Sigmoid colon (tissue), 7 donors: Measurements from ENCODE around the gene ECI1. TPM values are rescaled to one million over a fixed set of nuclear protein-coding genes. Genes with fewer than 3 reads are reported as not detected.

ENCODE experiments used
- DNase-seq: peaks from one replicate; pipeline ENCODE4 v3.0.0-alpha.2; 2019
- H3K27ac ChIP-seq, 4 donors: fragments of 200-600 bp; sonication (generic); one replicate each; pipeline ENCODE4 v1.5.1; 2016 to 2019; ENCODE audit warnings: mild to moderate bottlenecking in 1 of 4
- H3K27me3 ChIP-seq, 3 donors: fragments of 200-600 bp; sonication (generic); one replicate each; pipeline ENCODE4 v1.5.1; 2019; ENCODE audit warnings: mild to moderate bottlenecking in 1 of 3
- H3K36me3 ChIP-seq, 4 donors: fragments of 200-600 bp; sonication (generic); one replicate each; pipeline ENCODE4 v1.5.1; 2016 to 2019
- H3K4me1 ChIP-seq, 4 donors: fragments of 200-600 bp; sonication (generic); one replicate each; pipeline ENCODE4 v1.5.1; 2017 to 2019
- H3K4me3 ChIP-seq, 4 donors: fragments of 200-600 bp; sonication (generic); one replicate each; pipeline ENCODE4 v1.5.1; 2017 to 2019; ENCODE audit warnings: mild to moderate bottlenecking in 2 of 4, moderate library complexity in 1 of 4
- H3K9me3 ChIP-seq, 4 donors: fragments of 200-600 bp in 3 of 4; sonication (generic) in 3 of 4; one replicate each; pipeline versions ENCODE4 v1.5.1 to v1.6.1; 2013 to 2019
- EP300 ChIP-seq, 4 donors: sonication (generic); formaldehyde crosslinking; IDR thresholded peaks; one replicate each; pipeline ENCODE4 v1.6.1; 2017; ENCODE audit warnings: antibody characterized with exemption in 4 of 4
- POLR2A ChIP-seq, 2 donors: fragments of 450-650 bp; IDR thresholded peaks; one replicate each; pipeline ENCODE4 v1.6.1; 2016; ENCODE audit warnings: antibody characterized with exemption in 2 of 2, mild to moderate bottlenecking in 2 of 2, moderate library complexity in 2 of 2
- POLR2AphosphoS5 ChIP-seq, 4 donors: sonication (generic); formaldehyde crosslinking; IDR thresholded peaks; one replicate each; pipeline ENCODE4 v1.6.1; 2017; ENCODE audit warnings: antibody characterized with exemption in 4 of 4
- WGBS, 2 donors: extraction: QIAGEN DNeasy Blood & Tissue Kit; methylation state at CpG; one replicate each; pipeline ENCODE4 v1.1.7; 2013; 5-methylcytosine and 5-hydroxymethylcytosine counted together
- intact Hi-C: fragments of 100-400 bp; cut with DNase I; formaldehyde crosslinking; loops from one replicate; pipeline ENCODE4 v1.15.1; 2023
- polyA plus RNA-seq, 3 donors: library from polyadenylated mRNA; stranded (reverse); fragments of 200-250 nt; gene quantifications; one replicate each; pipeline ENCODE4 v1.2.3, GENCODE V29; 2013
- total RNA-seq, 4 donors: library from RNA; depleted of rRNA; stranded (reverse); fragments of >200 nt; gene quantifications; one replicate each; pipeline ENCODE4 v1.1.0, GENCODE V29; 2016
- TF ChIP-seq, protein P1 (sequence below), 4 experiments: fragments of 450-650 bp in 3 of 4; fragments of 200-600 bp in 1 of 4; IDR thresholded peaks; one replicate each; pipeline ENCODE4 v1.5.1; 2016 to 2019; ENCODE audit warnings: antibody characterized with exemption in 4 of 4, mild to moderate bottlenecking in 3 of 4, moderate library complexity in 2 of 4
- donor health status: healthy with polysubstance abuse.
- donor health status: Bipolar disorder and iron deficiency.
- donor health status: healthy.

ECI1 gene
- total and polyA plus RNA-seq, 7 donors, result 50.2 to 136 (median 84.8) TPM

DNA sequence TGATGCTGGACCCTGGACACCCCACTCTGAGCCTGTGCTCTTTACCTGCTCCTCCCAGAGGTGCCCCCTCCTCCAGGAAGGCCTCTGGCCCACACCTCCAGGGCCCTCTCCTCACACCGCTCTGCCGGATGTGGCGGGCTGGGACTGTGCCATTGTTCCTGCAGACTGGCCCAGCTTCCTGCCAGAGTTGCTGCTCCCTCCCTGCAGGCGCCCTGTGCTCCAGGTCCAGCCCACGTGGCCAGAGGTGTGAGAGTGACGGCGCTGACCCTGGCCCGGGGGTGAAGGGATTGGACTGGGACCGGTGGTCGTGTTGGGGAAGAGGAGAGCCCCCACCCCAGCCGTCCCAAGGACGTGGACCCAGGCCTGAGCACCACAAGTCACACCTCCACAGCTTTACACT, 22.3 kb downstream of the ECI1 start:
- Histone ChIP-seq H3K9me3 (no peaks in the 10 kb centered on the region), H3K4me1 (peaks cover 0 to 26% (median 24%) of the 10 kb centered on the region in 4 donors), H3K36me3 (peaks cover 49 to 71% (median 57%) of the 10 kb centered on the region in 4 donors), H3K27me3 (peaks cover 0 to 11% (median 0%) of the 10 kb centered on the region in 3 donors), H3K4me3 (no peak overlapping the region), H3K27ac (no peak overlapping the region)
- TF ChIP-seq POLR2AphosphoS5 (IDR thresholded peaks at IDR 0.05) (no peak), POLR2A (IDR thresholded peaks at IDR 0.05) (no peak), EP300 (IDR thresholded peaks at IDR 0.05) (no peak)
- TF ChIP-seq, protein P1, sequence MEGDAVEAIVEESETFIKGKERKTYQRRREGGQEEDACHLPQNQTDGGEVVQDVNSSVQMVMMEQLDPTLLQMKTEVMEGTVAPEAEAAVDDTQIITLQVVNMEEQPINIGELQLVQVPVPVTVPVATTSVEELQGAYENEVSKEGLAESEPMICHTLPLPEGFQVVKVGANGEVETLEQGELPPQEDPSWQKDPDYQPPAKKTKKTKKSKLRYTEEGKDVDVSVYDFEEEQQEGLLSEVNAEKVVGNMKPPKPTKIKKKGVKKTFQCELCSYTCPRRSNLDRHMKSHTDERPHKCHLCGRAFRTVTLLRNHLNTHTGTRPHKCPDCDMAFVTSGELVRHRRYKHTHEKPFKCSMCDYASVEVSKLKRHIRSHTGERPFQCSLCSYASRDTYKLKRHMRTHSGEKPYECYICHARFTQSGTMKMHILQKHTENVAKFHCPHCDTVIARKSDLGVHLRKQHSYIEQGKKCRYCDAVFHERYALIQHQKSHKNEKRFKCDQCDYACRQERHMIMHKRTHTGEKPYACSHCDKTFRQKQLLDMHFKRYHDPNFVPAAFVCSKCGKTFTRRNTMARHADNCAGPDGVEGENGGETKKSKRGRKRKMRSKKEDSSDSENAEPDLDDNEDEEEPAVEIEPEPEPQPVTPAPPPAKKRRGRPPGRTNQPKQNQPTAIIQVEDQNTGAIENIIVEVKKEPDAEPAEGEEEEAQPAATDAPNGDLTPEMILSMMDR (IDR thresholded peaks at IDR 0.05), result no peak
- intact Hi-C loops, result no loop called here
- WGBS, 2 donors, result 90 to 93% methylated on average over 12 of the region's 12 CpGs
- no peak for DNase-seq

DNA sequence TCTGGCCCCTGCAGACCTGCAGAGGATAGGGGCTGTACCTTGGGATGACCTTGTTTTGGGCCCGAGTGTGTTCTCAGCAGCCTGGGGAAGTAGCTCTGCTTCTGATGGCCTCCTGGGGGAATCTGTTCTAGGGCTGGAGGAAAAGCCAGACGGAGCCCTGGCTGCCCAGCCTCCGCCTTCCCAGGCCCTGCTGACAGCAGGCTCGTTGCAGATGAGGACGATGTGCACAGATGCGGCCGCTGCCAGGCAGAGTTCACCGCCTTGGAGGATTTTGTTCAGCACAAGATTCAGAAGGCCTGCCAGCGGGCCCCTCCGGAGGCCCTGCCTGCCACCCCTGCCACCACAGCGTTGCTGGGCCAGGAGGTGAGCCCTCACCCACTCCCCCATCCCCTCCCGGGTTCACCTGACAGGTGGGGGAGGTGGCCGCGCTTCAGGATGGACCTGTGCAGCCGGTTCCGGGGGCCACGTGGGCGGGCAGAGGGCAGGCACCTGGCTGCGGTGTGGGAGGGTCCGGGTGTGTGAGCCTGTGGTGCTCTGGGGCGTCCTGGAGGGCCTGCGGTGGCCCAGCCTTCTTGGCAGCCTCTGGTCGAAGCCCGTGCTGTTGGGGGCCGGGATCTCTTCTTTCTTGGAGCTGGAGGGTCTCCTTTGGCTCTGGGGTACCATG, 23.1 kb downstream of the ECI1 start:
- intact Hi-C loops, result no loop called here
- Histone ChIP-seq H3K4me3 (no peak overlapping the region), H3K4me1 (peaks cover 0 to 28% (median 25%) of the 10 kb centered on the region in 4 donors), H3K27me3 (peaks cover 0 to 5% (median 0%) of the 10 kb centered on the region in 3 donors), H3K9me3 (no peaks in the 10 kb centered on the region), H3K27ac (no peak overlapping the region), H3K36me3 (peaks cover 41 to 63% (median 49%) of the 10 kb centered on the region in 4 donors)
- TF ChIP-seq EP300 (IDR thresholded peaks at IDR 0.05), result no peak
- TF ChIP-seq, protein P1 (IDR thresholded peaks at IDR 0.05), result no peak
- no peak for TF ChIP-seq POLR2A (IDR thresholded peaks at IDR 0.05)
- no peak for TF ChIP-seq POLR2AphosphoS5 (IDR thresholded peaks at IDR 0.05)
- 91 to 93% methylated on average over 25 of the region's 25 CpGs for WGBS, 2 donors
- DNase-seq, result no peak

DNA sequence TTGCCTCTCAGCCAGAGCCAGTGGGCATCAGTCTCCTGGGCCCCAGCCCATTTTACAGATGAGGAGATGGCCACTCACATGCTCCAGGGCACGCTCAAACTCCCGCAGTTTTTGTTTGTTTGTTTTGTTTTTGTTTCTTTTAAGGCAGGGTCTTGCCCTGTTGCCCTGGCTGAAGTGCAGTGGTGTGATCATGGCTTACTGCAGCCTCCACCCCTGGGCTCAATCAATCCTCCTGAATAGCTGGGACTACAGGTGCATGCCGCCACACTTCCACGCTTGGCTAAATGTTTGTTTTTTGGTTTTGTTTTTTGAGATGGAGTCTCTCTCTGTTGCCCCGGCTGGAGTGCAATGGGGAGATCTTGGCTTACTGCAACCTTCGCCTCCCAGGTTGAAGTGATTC, 24.5 kb downstream of the ECI1 start:
- 87 to 95% methylated on average over 6 of the region's 6 CpGs for WGBS, 2 donors
- Histone ChIP-seq H3K27me3 (no peaks in the 10 kb centered on the region), H3K27ac (no peak overlapping the region), H3K4me1 (peaks cover 0 to 33% (median 26%) of the 10 kb centered on the region in 4 donors), H3K9me3 (no peaks in the 10 kb centered on the region), H3K4me3 (no peak overlapping the region), H3K36me3 (peaks cover 27 to 49% (median 35%) of the 10 kb centered on the region in 4 donors)
- DNase-seq, result no peak
- TF ChIP-seq, protein P1 (IDR thresholded peaks at IDR 0.05), result no peak
- TF ChIP-seq POLR2AphosphoS5 (IDR thresholded peaks at IDR 0.05) (no peak), POLR2A (IDR thresholded peaks at IDR 0.05) (no peak), EP300 (IDR thresholded peaks at IDR 0.05) (no peak)
- intact Hi-C loops, result no loop called here

GRCh38 chr16:2226245-2226793, 25.1 kb downstream of the ECI1 start:
- Histone ChIP-seq H3K4me3 (no peak overlapping the region), H3K9me3 (no peaks in the 10 kb centered on the region), H3K4me1 (peaks cover 0 to 33% (median 26%) of the 10 kb centered on the region in 4 donors), H3K27ac (no peak overlapping the region), H3K36me3 (peaks cover 22 to 43% (median 30%) of the 10 kb centered on the region in 4 donors), H3K27me3 (no peaks in the 10 kb centered on the region)
- WGBS, 2 donors, result 34 to 69% methylated on average over 9 of the region's 9 CpGs
- intact Hi-C loops, result no loop called here
- DNase-seq, result no peak
- TF ChIP-seq, protein P1 (IDR thresholded peaks at IDR 0.05), result no peak
- no peak for TF ChIP-seq POLR2A (IDR thresholded peaks at IDR 0.05)
- TF ChIP-seq EP300 (IDR thresholded peaks at IDR 0.05), result no peak
- no peak for TF ChIP-seq POLR2AphosphoS5 (IDR thresholded peaks at IDR 0.05)
